ENCODE measurements around the gene ACAP1. TPM values are rescaled to one million over a fixed set of nuclear protein-coding genes. Genes with fewer than 3 reads are reported as not detected.

Gene ACAP1
- total RNA-seq, 1 donor from 2014 or later: 12.0 TPM

DNA sequence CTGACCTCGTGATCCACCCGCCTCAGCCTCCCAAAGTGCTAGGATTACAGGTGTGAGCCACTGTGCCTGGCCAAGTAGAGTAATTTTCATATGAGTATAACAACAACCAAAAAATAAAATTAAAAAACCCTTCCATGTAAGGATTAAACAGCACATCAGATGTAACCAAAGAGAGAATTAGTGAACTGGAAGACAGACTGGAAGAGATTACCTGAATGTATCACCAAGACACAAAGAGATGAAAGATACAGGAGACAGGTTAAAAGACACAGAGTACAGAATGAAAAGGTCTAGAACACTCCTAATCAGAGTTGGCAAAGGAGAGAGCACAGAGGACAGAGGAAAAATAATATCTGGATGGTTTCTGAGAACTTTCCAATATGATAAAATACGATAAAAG, 42.8 kb downstream of the ACAP1 start:
- Histone ChIP-seq H3K4me1 (peaks cover 4 to 20% of the 10 kb centered on the region in 2 donors), H3K36me3 (no peaks in the 10 kb centered on the region), H3K9me3 (no peaks in the 10 kb centered on the region), H3K4me3 (no peak overlapping the region), H3K27ac (no peak overlapping the region), H3K27me3 (no peaks in the 10 kb centered on the region)
- DNase-seq (ENCODE audit: low spot score in 2 of 2): no peak
- intact Hi-C loops (cut with DNase I): no loop called here
- TF ChIP-seq, protein P1, sequence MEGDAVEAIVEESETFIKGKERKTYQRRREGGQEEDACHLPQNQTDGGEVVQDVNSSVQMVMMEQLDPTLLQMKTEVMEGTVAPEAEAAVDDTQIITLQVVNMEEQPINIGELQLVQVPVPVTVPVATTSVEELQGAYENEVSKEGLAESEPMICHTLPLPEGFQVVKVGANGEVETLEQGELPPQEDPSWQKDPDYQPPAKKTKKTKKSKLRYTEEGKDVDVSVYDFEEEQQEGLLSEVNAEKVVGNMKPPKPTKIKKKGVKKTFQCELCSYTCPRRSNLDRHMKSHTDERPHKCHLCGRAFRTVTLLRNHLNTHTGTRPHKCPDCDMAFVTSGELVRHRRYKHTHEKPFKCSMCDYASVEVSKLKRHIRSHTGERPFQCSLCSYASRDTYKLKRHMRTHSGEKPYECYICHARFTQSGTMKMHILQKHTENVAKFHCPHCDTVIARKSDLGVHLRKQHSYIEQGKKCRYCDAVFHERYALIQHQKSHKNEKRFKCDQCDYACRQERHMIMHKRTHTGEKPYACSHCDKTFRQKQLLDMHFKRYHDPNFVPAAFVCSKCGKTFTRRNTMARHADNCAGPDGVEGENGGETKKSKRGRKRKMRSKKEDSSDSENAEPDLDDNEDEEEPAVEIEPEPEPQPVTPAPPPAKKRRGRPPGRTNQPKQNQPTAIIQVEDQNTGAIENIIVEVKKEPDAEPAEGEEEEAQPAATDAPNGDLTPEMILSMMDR (IDR thresholded peaks at IDR 0.05): no peak

DNA sequence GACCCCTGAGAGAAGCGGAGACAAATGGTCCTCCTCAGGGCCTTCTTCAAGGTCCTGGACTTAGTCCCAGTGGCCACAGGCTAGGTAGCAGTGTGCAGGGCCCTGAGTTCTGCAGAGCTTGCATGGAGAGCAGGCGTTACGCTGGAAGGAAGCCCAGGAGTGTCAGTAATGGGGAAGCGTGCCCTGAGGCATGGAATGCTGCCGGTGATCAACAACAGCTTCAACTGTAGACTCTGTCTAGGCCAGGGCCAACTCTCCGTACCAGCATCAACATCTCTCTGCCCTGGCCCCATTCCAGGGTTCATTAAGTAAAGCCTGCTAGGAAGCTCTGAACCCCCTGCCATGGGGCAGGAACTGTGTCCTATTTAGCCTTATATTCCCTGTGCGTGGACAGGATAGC, 44.0 kb downstream of the ACAP1 start:
- TF ChIP-seq, protein P1 (IDR thresholded peaks at IDR 0.05): no peak
- Histone ChIP-seq H3K9me3 (no peaks in the 10 kb centered on the region), H3K4me1 (peaks cover 4 to 20% of the 10 kb centered on the region in 2 donors), H3K4me3 (peak overlapping the region; percentile 52 to 67), H3K27ac (peak overlapping the region in 1 of 2 donors; percentile 29), H3K36me3 (no peaks in the 10 kb centered on the region), H3K27me3 (no peaks in the 10 kb centered on the region)
- DNase-seq (ENCODE audit: low spot score in 2 of 2): peak in 1 of 2 donors; percentile 72
- intact Hi-C loops (cut with DNase I): no loop called here

DNA sequence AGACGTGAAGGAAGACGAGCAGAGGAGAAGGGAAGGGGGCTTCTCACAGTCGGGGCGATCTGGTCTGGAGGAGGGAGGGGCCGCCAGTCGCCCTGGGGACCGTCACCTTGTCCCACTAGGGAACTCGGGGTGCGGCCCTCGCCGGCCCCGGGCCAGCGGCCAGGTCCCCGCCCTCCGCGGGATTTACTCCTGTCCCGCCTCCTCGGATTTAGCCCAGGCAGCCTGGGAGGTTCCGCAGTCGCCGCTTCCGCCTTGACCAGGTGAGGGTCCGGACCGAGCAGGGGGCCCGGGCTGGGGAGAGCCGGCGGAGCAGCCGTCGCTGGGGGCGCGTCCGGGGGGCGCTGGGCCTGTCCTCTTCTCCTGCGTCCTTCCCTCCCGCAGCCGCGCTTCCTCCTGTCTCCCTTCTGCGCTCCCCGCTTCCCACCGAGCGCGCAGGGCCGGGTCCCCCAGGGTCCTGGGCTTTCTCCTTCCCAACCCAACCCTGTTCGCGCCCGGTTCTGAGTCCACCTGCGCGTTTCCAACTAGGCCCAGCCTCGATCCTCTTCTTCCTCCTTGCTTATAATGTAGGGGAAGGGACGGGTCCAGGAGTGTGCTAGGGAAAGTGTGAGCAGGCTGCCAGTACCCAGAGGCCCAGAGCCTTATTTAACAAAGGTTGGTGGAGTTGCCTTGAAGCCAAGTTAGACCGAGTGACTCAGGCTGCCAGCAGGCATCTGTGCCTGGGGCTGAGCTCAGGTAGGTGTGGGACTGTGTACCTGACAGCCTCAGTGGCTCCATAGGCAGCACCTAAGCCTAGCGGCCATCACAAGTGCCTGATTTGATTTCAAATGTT, 44.7 kb downstream of the ACAP1 start, which contains the start of gene TNK1:
TSS of gene TNK1 (plus strand) at position 235 of the 829 bp plus-strand sequence. CDS start 1,838 bp downstream, outside the sequence.
- DNase-seq (ENCODE audit: low spot score in 2 of 2): peak in 1 of 2 donors; percentile 70

DNA sequence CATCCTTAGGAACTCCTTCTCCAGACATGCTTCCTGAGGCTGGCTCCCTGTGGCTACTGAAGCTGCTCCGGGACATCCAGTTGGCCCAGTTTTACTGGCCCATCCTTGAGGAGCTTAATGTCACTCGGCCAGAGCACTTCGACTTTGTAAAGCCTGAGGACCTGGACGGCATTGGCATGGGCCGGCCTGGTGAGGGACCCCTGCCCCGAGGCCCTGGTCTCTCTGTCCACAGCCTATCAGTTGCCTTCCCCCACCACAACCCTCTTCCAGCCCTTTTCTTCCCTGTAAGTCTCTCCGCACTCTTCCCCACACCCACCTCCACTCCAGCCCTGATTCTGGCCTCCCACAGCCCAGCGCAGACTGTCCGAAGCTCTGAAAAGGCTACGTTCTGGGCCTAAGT, 46.6 kb downstream of the ACAP1 start:
- Histone ChIP-seq H3K9me3 (no peaks in the 10 kb centered on the region), H3K27ac (no peak overlapping the region), H3K4me1 (peaks cover 4 to 20% of the 10 kb centered on the region in 2 donors), H3K4me3 (no peak overlapping the region), H3K36me3 (no peaks in the 10 kb centered on the region), H3K27me3 (no peaks in the 10 kb centered on the region)
- TF ChIP-seq, protein P1 (IDR thresholded peaks at IDR 0.05): no peak
- DNase-seq (ENCODE audit: low spot score in 2 of 2): no peak
- intact Hi-C loops (cut with DNase I): no loop called here

More for the DNA sequence above, 44.7 kb downstream of the ACAP1 start, which contains the start of gene TNK1:
- Histone ChIP-seq H3K27ac (peak within 1 kb of the TSS in 1 of 2 donors; percentile 29), H3K27me3 (no peaks in the 10 kb centered on the region), H3K9me3 (no peaks in the 10 kb centered on the region), H3K4me3 (peak within 1 kb of the TSS; percentile 52 to 67), H3K36me3 (no peaks in the 10 kb centered on the region), H3K4me1 (peaks cover 4 to 20% of the 10 kb centered on the region in 2 donors)
- TF ChIP-seq, protein P1 (IDR thresholded peaks at IDR 0.05): no peak
- intact Hi-C loops (cut with DNase I): no loop called here

DNA sequence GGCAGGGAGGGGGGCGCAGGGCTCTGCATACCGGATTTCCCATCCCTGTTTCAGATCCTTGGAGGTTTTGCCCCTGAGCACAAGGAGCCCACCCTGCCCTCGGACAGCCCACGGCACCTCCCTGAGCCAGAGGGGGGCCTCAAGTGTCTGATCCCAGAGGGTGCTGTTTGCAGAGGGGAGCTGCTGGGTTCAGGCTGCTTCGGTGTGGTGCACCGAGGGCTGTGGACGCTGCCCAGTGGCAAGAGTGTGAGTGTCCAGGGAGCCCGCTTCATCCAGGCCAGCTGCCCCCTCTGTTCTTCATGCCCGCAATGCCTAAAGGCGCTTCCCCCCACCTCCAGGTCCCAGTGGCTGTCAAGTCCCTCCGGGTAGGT, 47.0 kb downstream of the ACAP1 start:
- peaks cover 4 to 20% of the 10 kb centered on the region in 2 donors for H3K4me1 ChIP-seq
- peak overlapping the region in 1 of 2 donors; percentile 65 for H3K4me3 ChIP-seq
- TF ChIP-seq, protein P1 (IDR thresholded peaks at IDR 0.05): no peak
- H3K27me3 ChIP-seq: no peaks in the 10 kb centered on the region
- peaks cover under 1 to 4% of the 10 kb centered on the region in 2 donors for H3K36me3 ChIP-seq
- no peaks in the 10 kb centered on the region for H3K9me3 ChIP-seq
- intact Hi-C loops (cut with DNase I): no loop called here
- no peak for DNase-seq (ENCODE audit: low spot score in 2 of 2)
- no peak overlapping the region for H3K27ac ChIP-seq
